Right lobe of liver (tissue), 4 donors: ENCODE results near the gene DSEL.

Experiments
- CTCF ChIP-seq, 4 donors: fragments of 200-600 bp in 3 of 4; fragments of 450-650 bp in 1 of 4; IDR thresholded peaks; one replicate each; pipeline versions ENCODE4 v1.5.1 to v1.8.0; 2016 to 2022; ENCODE audit warnings: antibody characterized with exemption in 4 of 4, mild to moderate bottlenecking in 2 of 4
- POLR2A ChIP-seq: fragments of 450-650 bp; IDR thresholded peaks from one replicate; pipeline ENCODE4 v1.6.1; 2017; ENCODE audit warnings: antibody characterized with exemption, mild to moderate bottlenecking
- donor health status: DM: no; HTN: no; CAD: no.
- donor health status: DM: no; HTN: no; CAD: no.
- donor health status: DM: no; HTN: yes; CAD: no.

- TF ChIP-seq CTCF (IDR thresholded peaks at IDR 0.05) (no peak), POLR2A (no peak)
These were observed 32.1 kb downstream of the DSEL start for GRCh38 chr18:67484458-67484857.
